Suprapubic skin (tissue), 3 donors: ENCODE data around the gene GOSR2.

Source experiments
- CTCF ChIP-seq, 2 donors: fragments of 200-600 bp in 1 of 2; fragments of 450-650 bp in 1 of 2; sonication (generic) in 1 of 2; IDR thresholded peaks; one replicate each; pipeline ENCODE4 v1.5.1; 2016 to 2019; ENCODE audit warnings: antibody characterized with exemption in 2 of 2, mild to moderate bottlenecking in 1 of 2, moderate library complexity in 1 of 2
- EP300 ChIP-seq: sonication (generic); formaldehyde crosslinking; IDR thresholded peaks from one replicate; pipeline ENCODE4 v1.6.1; 2017; ENCODE audit warnings: antibody characterized with exemption
- POLR2A ChIP-seq, 2 donors: fragments of 450-650 bp; IDR thresholded peaks; one replicate each; pipeline ENCODE4 v1.6.1; 2017; ENCODE audit warnings: antibody characterized with exemption in 2 of 2, mild to moderate bottlenecking in 2 of 2, moderate library complexity in 2 of 2

GRCh38 chr17:46876926-46877325, 46.0 kb upstream of the GOSR2 start:
- TF ChIP-seq CTCF (IDR thresholded peaks at IDR 0.05) (no peak), POLR2A (IDR thresholded peaks at IDR 0.05) (no peak), EP300 (no peak)
